ENCODE data around the gene PTPRR. TPM values are rescaled to one million over a fixed set of nuclear protein-coding genes. Genes with fewer than 3 reads are reported as not detected.

PTPRR gene
- total RNA-seq, 1 experiment from 2014 or later = 0.46 TPM

DNA sequence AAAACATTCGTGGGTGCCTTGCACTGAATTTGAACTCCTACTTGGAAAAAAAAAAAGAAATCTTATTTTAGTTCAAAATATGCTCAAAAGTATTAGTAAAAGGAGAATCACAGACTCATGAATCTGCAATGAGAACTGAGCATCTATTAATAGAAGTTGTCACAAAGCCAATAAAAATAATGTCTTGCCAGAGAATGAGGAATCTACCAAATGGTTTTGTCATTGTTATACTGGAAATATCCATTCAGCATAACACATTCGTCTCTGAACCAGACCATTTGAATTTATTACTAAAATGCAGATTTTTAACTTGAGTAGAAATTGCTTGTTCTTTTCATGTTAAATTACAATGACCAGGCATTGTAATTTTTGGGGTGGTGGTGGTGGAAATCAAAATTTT lies 271.7 kb downstream of the PTPRR start (continued):
- TF ChIP-seq, protein P1, sequence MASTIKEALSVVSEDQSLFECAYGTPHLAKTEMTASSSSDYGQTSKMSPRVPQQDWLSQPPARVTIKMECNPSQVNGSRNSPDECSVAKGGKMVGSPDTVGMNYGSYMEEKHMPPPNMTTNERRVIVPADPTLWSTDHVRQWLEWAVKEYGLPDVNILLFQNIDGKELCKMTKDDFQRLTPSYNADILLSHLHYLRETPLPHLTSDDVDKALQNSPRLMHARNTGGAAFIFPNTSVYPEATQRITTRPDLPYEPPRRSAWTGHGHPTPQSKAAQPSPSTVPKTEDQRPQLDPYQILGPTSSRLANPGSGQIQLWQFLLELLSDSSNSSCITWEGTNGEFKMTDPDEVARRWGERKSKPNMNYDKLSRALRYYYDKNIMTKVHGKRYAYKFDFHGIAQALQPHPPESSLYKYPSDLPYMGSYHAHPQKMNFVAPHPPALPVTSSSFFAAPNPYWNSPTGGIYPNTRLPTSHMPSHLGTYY (CRISPR knock-in tag; IDR thresholded peaks at IDR 0.05) = no peak
- TF ChIP-seq SMAD3 (CRISPR knock-in tag; IDR thresholded peaks at IDR 0.05; ENCODE audit: borderline replicate concordance) (no peak), IRF2 (CRISPR knock-in tag; IDR thresholded peaks at IDR 0.05; ENCODE audit: borderline replicate concordance, low read depth) (no peak), CREB1 (CRISPR knock-in tag; IDR thresholded peaks at IDR 0.05) (no peak), TP53 (CRISPR knock-in tag; IDR thresholded peaks at IDR 0.05) (no peak)
- TF ChIP-seq, protein P2, sequence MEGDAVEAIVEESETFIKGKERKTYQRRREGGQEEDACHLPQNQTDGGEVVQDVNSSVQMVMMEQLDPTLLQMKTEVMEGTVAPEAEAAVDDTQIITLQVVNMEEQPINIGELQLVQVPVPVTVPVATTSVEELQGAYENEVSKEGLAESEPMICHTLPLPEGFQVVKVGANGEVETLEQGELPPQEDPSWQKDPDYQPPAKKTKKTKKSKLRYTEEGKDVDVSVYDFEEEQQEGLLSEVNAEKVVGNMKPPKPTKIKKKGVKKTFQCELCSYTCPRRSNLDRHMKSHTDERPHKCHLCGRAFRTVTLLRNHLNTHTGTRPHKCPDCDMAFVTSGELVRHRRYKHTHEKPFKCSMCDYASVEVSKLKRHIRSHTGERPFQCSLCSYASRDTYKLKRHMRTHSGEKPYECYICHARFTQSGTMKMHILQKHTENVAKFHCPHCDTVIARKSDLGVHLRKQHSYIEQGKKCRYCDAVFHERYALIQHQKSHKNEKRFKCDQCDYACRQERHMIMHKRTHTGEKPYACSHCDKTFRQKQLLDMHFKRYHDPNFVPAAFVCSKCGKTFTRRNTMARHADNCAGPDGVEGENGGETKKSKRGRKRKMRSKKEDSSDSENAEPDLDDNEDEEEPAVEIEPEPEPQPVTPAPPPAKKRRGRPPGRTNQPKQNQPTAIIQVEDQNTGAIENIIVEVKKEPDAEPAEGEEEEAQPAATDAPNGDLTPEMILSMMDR (IDR thresholded peaks at IDR 0.05) = no peak
- TF ChIP-seq, protein P3, sequence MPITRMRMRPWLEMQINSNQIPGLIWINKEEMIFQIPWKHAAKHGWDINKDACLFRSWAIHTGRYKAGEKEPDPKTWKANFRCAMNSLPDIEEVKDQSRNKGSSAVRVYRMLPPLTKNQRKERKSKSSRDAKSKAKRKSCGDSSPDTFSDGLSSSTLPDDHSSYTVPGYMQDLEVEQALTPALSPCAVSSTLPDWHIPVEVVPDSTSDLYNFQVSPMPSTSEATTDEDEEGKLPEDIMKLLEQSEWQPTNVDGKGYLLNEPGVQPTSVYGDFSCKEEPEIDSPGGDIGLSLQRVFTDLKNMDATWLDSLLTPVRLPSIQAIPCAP (CRISPR knock-in tag; IDR thresholded peaks at IDR 0.05) = no peak
- TF ChIP-seq, protein P4, sequence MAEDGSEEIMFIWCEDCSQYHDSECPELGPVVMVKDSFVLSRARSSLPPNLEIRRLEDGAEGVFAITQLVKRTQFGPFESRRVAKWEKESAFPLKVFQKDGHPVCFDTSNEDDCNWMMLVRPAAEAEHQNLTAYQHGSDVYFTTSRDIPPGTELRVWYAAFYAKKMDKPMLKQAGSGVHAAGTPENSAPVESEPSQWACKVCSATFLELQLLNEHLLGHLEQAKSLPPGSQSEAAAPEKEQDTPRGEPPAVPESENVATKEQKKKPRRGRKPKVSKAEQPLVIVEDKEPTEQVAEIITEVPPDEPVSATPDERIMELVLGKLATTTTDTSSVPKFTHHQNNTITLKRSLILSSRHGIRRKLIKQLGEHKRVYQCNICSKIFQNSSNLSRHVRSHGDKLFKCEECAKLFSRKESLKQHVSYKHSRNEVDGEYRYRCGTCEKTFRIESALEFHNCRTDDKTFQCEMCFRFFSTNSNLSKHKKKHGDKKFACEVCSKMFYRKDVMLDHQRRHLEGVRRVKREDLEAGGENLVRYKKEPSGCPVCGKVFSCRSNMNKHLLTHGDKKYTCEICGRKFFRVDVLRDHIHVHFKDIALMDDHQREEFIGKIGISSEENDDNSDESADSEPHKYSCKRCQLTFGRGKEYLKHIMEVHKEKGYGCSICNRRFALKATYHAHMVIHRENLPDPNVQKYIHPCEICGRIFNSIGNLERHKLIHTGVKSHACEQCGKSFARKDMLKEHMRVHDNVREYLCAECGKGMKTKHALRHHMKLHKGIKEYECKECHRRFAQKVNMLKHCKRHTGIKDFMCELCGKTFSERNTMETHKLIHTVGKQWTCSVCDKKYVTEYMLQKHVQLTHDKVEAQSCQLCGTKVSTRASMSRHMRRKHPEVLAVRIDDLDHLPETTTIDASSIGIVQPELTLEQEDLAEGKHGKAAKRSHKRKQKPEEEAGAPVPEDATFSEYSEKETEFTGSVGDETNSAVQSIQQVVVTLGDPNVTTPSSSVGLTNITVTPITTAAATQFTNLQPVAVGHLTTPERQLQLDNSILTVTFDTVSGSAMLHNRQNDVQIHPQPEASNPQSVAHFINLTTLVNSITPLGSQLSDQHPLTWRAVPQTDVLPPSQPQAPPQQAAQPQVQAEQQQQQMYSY (CRISPR knock-in tag; IDR thresholded peaks at IDR 0.05) = no peak

DNA sequence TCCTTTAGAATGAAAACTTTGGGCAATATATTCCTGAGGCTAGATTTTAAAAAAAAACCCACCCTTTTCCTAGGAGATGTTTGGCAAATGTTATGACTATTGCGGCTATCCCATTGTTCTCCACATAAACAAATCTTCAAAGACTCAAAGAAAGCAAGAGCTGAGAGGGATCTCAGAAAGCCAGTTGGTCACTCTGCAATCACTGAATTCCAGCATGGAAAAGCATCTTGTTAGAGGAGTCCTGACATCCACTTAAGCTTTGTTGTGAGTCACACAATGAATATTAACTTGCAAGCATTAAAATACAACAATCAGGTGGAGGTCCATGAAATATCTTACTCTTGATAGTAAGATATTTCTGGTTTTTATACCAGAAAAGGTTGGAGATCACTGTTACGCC lies 272.3 kb downstream of the PTPRR start:
- H3K27me3 Mint-ChIP-seq (ENCODE audit: low read depth) = no peaks in the 10 kb centered on the region
- ATAC-seq (no peak), DNase-seq (ENCODE audit: low spot score) (no peak)
- H3K9me3 Mint-ChIP-seq = no peaks in the 10 kb centered on the region
- H3K4me1 Mint-ChIP-seq = peaks cover 40% of the 10 kb centered on the region
- no peaks in the 10 kb centered on the region for H3K36me3 Mint-ChIP-seq
- TF ChIP-seq SOX15 (CRISPR knock-in tag; IDR thresholded peaks at IDR 0.05) (no peak), FOXK1 (CRISPR knock-in tag; IDR thresholded peaks at IDR 0.05) (no peak), ELF4 (CRISPR knock-in tag; IDR thresholded peaks at IDR 0.05; ENCODE audit: low read depth) (no peak), CBFB (CRISPR knock-in tag; IDR thresholded peaks at IDR 0.05; ENCODE audit: low read depth) (no peak), NR2C2 (CRISPR knock-in tag; IDR thresholded peaks at IDR 0.05) (no peak), NR1H2 (CRISPR knock-in tag; IDR thresholded peaks at IDR 0.05) (no peak), RORB (CRISPR knock-in tag; IDR thresholded peaks at IDR 0.05) (no peak), KAT7 (CRISPR knock-in tag; IDR thresholded peaks at IDR 0.05; ENCODE audit: borderline replicate concordance) (no peak)
- TF ChIP-seq, protein P5, sequence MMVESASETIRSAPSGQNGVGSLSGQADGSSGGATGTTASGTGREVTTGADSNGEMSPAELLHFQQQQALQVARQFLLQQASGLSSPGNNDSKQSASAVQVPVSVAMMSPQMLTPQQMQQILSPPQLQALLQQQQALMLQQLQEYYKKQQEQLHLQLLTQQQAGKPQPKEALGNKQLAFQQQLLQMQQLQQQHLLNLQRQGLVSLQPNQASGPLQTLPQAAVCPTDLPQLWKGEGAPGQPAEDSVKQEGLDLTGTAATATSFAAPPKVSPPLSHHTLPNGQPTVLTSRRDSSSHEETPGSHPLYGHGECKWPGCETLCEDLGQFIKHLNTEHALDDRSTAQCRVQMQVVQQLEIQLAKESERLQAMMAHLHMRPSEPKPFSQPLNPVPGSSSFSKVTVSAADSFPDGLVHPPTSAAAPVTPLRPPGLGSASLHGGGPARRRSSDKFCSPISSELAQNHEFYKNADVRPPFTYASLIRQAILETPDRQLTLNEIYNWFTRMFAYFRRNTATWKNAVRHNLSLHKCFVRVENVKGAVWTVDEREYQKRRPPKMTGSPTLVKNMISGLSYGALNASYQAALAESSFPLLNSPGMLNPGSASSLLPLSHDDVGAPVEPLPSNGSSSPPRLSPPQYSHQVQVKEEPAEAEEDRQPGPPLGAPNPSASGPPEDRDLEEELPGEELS (CRISPR knock-in tag; IDR thresholded peaks at IDR 0.05) = no peak
- no peak overlapping the region for H3K27ac Mint-ChIP-seq
- POLR2A ChIA-PET = no interaction called here
- CTCF ChIA-PET = no interaction called here
- H3K4me3 Mint-ChIP-seq = no peak overlapping the region

All from WTC11 (cell line).